CD4-positive, alpha-beta T cell (primary cell): ENCODE measurements around the gene MAN1B1. TPM values are rescaled to one million over a fixed set of nuclear protein-coding genes. Genes with fewer than 3 reads are reported as not detected.
A peak's percentile ranks its signal among the peaks of the same experiment; 100 is the strongest.

ENCODE experiments used
- ATAC-seq: fragments of 200-7000 bp; cut with Tn5 transposase; one replicate; pipeline ENCODE4 v1.10.0; 2022; ENCODE audit warnings: mild to moderate bottlenecking; ENCODE audit not compliant: poor library complexity
- CTCF ChIA-PET: fragments of 350-600 bp; sonication (Branson Sonifier 250); formaldehyde crosslinking; loops from one replicate; lab custom pipeline; 2021; ENCODE audit warnings: antibody characterized with exemption, inconsistent platforms; lab: Charles Lee
- POLR2A ChIA-PET: fragments of 350-600 bp; sonication (Branson Sonifier 250); formaldehyde crosslinking; loops from one replicate; lab custom pipeline; 2021; ENCODE audit warnings: antibody characterized with exemption, inconsistent platforms; lab: Charles Lee
- DNase-seq, 14 experiments: peaks; one replicate each; pipeline ENCODE4 v3.0.0-alpha.2; 2013 to 2020; ENCODE audit warnings: mixed read lengths in 2 of 14
- H3K27ac ChIP-seq, 2 donors: one replicate each; pipeline versions ENCODE4 v1.5.1 to v1.7.0; 2013; ENCODE audit warnings: low read length in 2 of 2, low read depth in 1 of 2, mild to moderate bottlenecking in 1 of 2
- H3K27me3 ChIP-seq, 2 experiments: 1 replicate in 1 of 2; 2 replicates in 1 of 2; pipeline versions ENCODE4 v1.6.1 to v1.7.0; 2013; ENCODE audit warnings: low read length in 2 of 2, control low read depth in 1 of 2, mild to moderate bottlenecking in 1 of 2, moderate library complexity in 1 of 2; ENCODE audit not compliant: insufficient read depth in 2 of 2, control insufficient read depth in 1 of 2
- H3K36me3 ChIP-seq: one replicate; pipeline ENCODE4 v1.6.1; 2013; ENCODE audit warnings: low read length, control low read depth; ENCODE audit not compliant: insufficient read depth
- H3K4me1 ChIP-seq: one replicate; pipeline ENCODE4 v1.6.1; 2013; ENCODE audit warnings: low read length, control low read depth; ENCODE audit not compliant: insufficient read depth
- H3K4me3 ChIP-seq: one replicate; pipeline ENCODE4 v1.5.1; 2013; ENCODE audit warnings: mild to moderate bottlenecking, low read length, moderate library complexity
- H3K9me3 ChIP-seq, 2 experiments: 1 replicate in 1 of 2; 2 replicates in 1 of 2; pipeline versions ENCODE4 v1.6.1 to v1.7.0; 2013; ENCODE audit warnings: low read length in 2 of 2, mild to moderate bottlenecking in 2 of 2, control low read depth in 1 of 2, moderate library complexity in 1 of 2; ENCODE audit not compliant: control insufficient read depth in 1 of 2, insufficient read depth in 1 of 2
- H3K27ac Mint-ChIP-seq: one replicate; pipeline ENCODE4 v1.8.0; 2020; ENCODE audit warnings: mixed read lengths
- H3K27me3 Mint-ChIP-seq: one replicate; pipeline ENCODE4 v1.8.0; 2021; ENCODE audit warnings: mixed read lengths
- H3K36me3 Mint-ChIP-seq: one replicate; pipeline ENCODE4 v1.8.0; 2021; ENCODE audit warnings: low read depth, mixed read lengths
- H3K4me1 Mint-ChIP-seq: one replicate; pipeline ENCODE4 v1.8.0; 2021; ENCODE audit warnings: low read depth, mixed read lengths
- H3K4me3 Mint-ChIP-seq: one replicate; pipeline ENCODE4 v1.8.0; 2020; ENCODE audit warnings: mild to moderate bottlenecking, mixed read lengths
- H3K9me3 Mint-ChIP-seq: one replicate; pipeline ENCODE4 v1.8.0; 2020; ENCODE audit warnings: mixed read lengths
- intact Hi-C, 2 experiments: fragments of 100-400 bp; cut with DNase I in 1 of 2; cut with micrococcal nuclease in 1 of 2; formaldehyde crosslinking; loops; one replicate each; pipeline versions ENCODE4 v1.15.1 to v1.9.0; 2023 to 2025; cut with DNase I, micrococcal nuclease
- total RNA-seq, 174 experiments: library from RNA in 2 of 174; stranded (reverse) in 2 of 174; gene quantifications; one replicate each; pipeline ENCODE4 v1.2.3 and lab custom pipeline; 2021 to 2026
- TF ChIP-seq, protein P1 (sequence below): fragments of 200-600 bp; IDR thresholded peaks from one replicate; pipeline ENCODE4 v1.8.0; 2022; ENCODE audit warnings: antibody characterized with exemption, mild to moderate bottlenecking

Gene MAN1B1
- total RNA-seq, 2 experiments from 2014 or later = 60.9 to 66.9 TPM

- Histone ChIP-seq H3K27ac (no peak overlapping the region), H3K4me3 (peak overlapping the region; percentile 39), H3K36me3 (peaks cover 10% of the 10 kb centered on the region), H3K27me3 (no peaks in the 10 kb centered on the region), H3K9me3 (no peaks in the 10 kb centered on the region), H3K4me1 (peaks cover 18% of the 10 kb centered on the region)
- ATAC-seq (no peak), DNase-seq (no peak)
- ChIA-PET POLR2A (interaction anchor here (0.6 to 2.7 kb wide), 3 partner anchors 10 to 286 kb away, joined by 3 to 24 read pairs (median 3); partner anchors contain the start of genes MAN1B1 and TMEM141), CTCF (interaction anchor here (0.8 to 1.6 kb wide), 6 partner anchors 9 to 30 kb away, joined by 3 to 9 read pairs (median 5); partner anchors contain the start of gene MAN1B1)
- peaks cover 3% of the 10 kb centered on the region for H3K4me1 Mint-ChIP-seq
- H3K27ac Mint-ChIP-seq = no peak overlapping the region
- H3K9me3 Mint-ChIP-seq = no peaks in the 10 kb centered on the region
- intact Hi-C loops = no loop called here
- peaks cover 4% of the 10 kb centered on the region for H3K36me3 Mint-ChIP-seq
- H3K27me3 Mint-ChIP-seq = no peaks in the 10 kb centered on the region
- peak overlapping the region; percentile 78 for H3K4me3 Mint-ChIP-seq
- TF ChIP-seq, protein P1, sequence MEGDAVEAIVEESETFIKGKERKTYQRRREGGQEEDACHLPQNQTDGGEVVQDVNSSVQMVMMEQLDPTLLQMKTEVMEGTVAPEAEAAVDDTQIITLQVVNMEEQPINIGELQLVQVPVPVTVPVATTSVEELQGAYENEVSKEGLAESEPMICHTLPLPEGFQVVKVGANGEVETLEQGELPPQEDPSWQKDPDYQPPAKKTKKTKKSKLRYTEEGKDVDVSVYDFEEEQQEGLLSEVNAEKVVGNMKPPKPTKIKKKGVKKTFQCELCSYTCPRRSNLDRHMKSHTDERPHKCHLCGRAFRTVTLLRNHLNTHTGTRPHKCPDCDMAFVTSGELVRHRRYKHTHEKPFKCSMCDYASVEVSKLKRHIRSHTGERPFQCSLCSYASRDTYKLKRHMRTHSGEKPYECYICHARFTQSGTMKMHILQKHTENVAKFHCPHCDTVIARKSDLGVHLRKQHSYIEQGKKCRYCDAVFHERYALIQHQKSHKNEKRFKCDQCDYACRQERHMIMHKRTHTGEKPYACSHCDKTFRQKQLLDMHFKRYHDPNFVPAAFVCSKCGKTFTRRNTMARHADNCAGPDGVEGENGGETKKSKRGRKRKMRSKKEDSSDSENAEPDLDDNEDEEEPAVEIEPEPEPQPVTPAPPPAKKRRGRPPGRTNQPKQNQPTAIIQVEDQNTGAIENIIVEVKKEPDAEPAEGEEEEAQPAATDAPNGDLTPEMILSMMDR = no peak
Observed at GRCh38 chr9:137076636-137077009, 10.2 kb upstream of the MAN1B1 start.

GRCh38 chr9:137077010-137077747 lies 9.6 kb upstream of the MAN1B1 start, which contains the start of gene UAP1L1:
Gene UAP1L1, plus strand, starts transcription at chr9:137077517. Its CDS starts 16 bp downstream, at chr9:137077533.
- no peak within 1 kb of the TSS for H3K27ac ChIP-seq
- peak within 1 kb of the TSS; percentile 64 for H3K4me3 ChIP-seq
- H3K4me3 Mint-ChIP-seq = peak within 1 kb of the TSS; percentile 78
- peaks cover 10% of the 10 kb centered on the region for H3K36me3 ChIP-seq
- DNase-seq (peak in 10 of 14 experiments; percentile 15 to 79 (median 46)), ATAC-seq (peak; percentile 76)
- H3K9me3 ChIP-seq = no peaks in the 10 kb centered on the region
- TF ChIP-seq, protein P1 = no peak
- ChIA-PET POLR2A (interaction anchor here (0.6 to 2.7 kb wide), 7 partner anchors 9 to 286 kb away, joined by 3 to 24 read pairs (median 4); partner anchors contain the start of genes MAN1B1 and TMEM141), CTCF (interaction anchor here (0.8 to 1.6 kb wide), 6 partner anchors 9 to 48 kb away, joined by 3 to 7 read pairs (median 4); partner anchors contain the start of gene MAN1B1)
- H3K4me1 ChIP-seq = peaks cover 18% of the 10 kb centered on the region
- H3K27ac Mint-ChIP-seq = no peak within 1 kb of the TSS
- peaks cover 3% of the 10 kb centered on the region for H3K4me1 Mint-ChIP-seq
- intact Hi-C loops = no loop called here
- H3K27me3 Mint-ChIP-seq = no peaks in the 10 kb centered on the region
- H3K9me3 Mint-ChIP-seq = no peaks in the 10 kb centered on the region
- H3K27me3 ChIP-seq = no peaks in the 10 kb centered on the region
- H3K36me3 Mint-ChIP-seq = peaks cover 4% of the 10 kb centered on the region

DNA sequence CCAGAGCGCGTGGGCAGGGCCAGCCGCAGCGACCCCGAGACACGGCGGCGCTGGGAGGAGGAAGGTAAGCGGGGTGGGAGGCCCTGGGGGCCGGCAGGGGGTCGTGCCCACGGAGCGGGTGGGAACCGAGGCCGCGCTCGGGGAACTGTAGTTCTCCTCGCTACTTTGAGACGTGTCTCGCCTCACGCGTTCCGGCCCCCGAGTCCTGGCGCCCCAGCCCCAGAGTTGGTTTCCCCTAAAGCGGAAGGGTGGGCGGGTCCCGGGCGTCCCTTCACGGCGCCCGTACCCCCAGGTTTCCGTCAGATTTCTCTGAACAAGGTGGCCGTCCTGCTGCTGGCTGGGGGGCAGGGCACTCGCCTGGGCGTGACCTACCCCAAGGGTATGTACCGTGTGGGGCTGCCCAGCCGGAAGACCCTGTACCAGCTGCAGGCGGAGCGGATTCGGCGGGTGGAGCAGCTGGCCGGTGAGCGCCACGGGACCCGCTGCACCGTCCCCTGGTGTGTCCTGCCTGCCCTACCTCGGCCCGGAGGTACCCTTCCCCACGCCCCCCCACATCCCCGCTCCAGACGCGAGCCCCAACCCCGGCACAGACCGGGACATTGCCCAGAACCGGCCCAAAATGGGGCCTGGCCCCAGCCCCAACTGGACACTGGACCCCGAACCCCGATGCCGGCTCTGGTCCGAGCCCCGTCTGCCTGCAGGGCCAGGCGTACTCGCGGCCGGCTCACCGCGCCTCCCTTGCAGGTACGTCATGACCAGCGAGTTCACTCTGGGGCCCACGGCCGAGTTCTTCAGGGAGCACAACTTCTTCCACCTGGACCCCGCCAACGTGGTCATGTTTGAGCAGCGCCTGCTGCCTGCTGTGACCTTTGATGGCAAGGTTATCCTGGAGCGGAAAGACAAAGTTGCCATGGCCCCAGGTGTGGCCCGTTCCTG lies 8.8 kb upstream of the MAN1B1 start:
- ATAC-seq (peak; percentile 54), DNase-seq (peak in 8 of 14 experiments; percentile 17 to 67 (median 48))
- ChIA-PET POLR2A (interaction anchor here (1.1 to 2.7 kb wide), 5 partner anchors 8 to 287 kb away, joined by 3 to 24 read pairs (median 4); partner anchors contain the start of genes MAN1B1 and TMEM141), CTCF (interaction anchor here (0.9 to 1.6 kb wide), 4 partner anchors 9 to 49 kb away, joined by 4 to 7 read pairs (median 5); partner anchors contain the start of gene MAN1B1)
- intact Hi-C loops = no loop called here
- Mint-ChIP-seq H3K27ac (no peak overlapping the region), H3K4me1 (peaks cover 3% of the 10 kb centered on the region), H3K36me3 (peaks cover 4% of the 10 kb centered on the region), H3K27me3 (no peaks in the 10 kb centered on the region), H3K4me3 (peak overlapping the region; percentile 77), H3K9me3 (no peaks in the 10 kb centered on the region)
- Histone ChIP-seq H3K4me3 (peak overlapping the region; percentile 64), H3K9me3 (no peaks in the 10 kb centered on the region), H3K27me3 (no peaks in the 10 kb centered on the region), H3K27ac (no peak overlapping the region), H3K36me3 (peaks cover 10% of the 10 kb centered on the region), H3K4me1 (peaks cover 18% of the 10 kb centered on the region)
- TF ChIP-seq, protein P1 = no peak
